ENCODE data around the gene TIPRL. TPM values are rescaled to one million over a fixed set of nuclear protein-coding genes. Genes with fewer than 3 reads are reported as not detected.

The TIPRL gene
- total and polyA plus RNA-seq, 9 of the 15 experiments (the other 6 are each of a cell fraction or from before 2014, with no cell fraction given): 41.4 to 90.2 (median 69.9) TPM

DNA sequence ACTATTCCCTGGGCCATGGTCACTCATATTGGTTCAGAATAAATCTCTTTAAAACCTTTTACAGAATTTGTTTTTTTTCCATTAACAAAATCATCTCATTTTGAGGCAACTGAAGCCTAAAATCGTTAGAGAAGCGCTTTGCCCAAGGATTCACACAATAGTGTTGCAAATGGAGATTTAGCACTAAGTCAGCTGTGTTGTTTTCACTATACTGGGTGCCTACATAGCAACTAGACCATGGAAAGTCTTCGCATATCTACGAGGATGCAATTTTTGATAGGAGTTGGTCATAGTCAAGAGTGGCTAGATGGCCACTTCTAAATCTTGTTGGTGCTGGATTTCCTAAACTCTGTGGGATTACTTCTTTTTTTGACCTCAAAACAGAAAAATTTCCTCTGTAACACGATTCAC, 530 bp upstream of the TIPRL start (continued):
- TF ChIP-seq, protein P1, sequence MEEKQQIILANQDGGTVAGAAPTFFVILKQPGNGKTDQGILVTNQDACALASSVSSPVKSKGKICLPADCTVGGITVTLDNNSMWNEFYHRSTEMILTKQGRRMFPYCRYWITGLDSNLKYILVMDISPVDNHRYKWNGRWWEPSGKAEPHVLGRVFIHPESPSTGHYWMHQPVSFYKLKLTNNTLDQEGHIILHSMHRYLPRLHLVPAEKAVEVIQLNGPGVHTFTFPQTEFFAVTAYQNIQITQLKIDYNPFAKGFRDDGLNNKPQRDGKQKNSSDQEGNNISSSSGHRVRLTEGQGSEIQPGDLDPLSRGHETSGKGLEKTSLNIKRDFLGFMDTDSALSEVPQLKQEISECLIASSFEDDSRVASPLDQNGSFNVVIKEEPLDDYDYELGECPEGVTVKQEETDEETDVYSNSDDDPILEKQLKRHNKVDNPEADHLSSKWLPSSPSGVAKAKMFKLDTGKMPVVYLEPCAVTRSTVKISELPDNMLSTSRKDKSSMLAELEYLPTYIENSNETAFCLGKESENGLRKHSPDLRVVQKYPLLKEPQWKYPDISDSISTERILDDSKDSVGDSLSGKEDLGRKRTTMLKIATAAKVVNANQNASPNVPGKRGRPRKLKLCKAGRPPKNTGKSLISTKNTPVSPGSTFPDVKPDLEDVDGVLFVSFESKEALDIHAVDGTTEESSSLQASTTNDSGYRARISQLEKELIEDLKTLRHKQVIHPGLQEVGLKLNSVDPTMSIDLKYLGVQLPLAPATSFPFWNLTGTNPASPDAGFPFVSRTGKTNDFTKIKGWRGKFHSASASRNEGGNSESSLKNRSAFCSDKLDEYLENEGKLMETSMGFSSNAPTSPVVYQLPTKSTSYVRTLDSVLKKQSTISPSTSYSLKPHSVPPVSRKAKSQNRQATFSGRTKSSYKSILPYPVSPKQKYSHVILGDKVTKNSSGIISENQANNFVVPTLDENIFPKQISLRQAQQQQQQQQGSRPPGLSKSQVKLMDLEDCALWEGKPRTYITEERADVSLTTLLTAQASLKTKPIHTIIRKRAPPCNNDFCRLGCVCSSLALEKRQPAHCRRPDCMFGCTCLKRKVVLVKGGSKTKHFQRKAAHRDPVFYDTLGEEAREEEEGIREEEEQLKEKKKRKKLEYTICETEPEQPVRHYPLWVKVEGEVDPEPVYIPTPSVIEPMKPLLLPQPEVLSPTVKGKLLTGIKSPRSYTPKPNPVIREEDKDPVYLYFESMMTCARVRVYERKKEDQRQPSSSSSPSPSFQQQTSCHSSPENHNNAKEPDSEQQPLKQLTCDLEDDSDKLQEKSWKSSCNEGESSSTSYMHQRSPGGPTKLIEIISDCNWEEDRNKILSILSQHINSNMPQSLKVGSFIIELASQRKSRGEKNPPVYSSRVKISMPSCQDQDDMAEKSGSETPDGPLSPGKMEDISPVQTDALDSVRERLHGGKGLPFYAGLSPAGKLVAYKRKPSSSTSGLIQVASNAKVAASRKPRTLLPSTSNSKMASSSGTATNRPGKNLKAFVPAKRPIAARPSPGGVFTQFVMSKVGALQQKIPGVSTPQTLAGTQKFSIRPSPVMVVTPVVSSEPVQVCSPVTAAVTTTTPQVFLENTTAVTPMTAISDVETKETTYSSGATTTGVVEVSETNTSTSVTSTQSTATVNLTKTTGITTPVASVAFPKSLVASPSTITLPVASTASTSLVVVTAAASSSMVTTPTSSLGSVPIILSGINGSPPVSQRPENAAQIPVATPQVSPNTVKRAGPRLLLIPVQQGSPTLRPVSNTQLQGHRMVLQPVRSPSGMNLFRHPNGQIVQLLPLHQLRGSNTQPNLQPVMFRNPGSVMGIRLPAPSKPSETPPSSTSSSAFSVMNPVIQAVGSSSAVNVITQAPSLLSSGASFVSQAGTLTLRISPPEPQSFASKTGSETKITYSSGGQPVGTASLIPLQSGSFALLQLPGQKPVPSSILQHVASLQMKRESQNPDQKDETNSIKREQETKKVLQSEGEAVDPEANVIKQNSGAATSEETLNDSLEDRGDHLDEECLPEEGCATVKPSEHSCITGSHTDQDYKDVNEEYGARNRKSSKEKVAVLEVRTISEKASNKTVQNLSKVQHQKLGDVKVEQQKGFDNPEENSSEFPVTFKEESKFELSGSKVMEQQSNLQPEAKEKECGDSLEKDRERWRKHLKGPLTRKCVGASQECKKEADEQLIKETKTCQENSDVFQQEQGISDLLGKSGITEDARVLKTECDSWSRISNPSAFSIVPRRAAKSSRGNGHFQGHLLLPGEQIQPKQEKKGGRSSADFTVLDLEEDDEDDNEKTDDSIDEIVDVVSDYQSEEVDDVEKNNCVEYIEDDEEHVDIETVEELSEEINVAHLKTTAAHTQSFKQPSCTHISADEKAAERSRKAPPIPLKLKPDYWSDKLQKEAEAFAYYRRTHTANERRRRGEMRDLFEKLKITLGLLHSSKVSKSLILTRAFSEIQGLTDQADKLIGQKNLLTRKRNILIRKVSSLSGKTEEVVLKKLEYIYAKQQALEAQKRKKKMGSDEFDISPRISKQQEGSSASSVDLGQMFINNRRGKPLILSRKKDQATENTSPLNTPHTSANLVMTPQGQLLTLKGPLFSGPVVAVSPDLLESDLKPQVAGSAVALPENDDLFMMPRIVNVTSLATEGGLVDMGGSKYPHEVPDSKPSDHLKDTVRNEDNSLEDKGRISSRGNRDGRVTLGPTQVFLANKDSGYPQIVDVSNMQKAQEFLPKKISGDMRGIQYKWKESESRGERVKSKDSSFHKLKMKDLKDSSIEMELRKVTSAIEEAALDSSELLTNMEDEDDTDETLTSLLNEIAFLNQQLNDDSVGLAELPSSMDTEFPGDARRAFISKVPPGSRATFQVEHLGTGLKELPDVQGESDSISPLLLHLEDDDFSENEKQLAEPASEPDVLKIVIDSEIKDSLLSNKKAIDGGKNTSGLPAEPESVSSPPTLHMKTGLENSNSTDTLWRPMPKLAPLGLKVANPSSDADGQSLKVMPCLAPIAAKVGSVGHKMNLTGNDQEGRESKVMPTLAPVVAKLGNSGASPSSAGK (IDR thresholded peaks at IDR 0.05): peak; percentile 31; the same call in 1 of the 2 replicates
- TF ChIP-seq, protein P2, sequence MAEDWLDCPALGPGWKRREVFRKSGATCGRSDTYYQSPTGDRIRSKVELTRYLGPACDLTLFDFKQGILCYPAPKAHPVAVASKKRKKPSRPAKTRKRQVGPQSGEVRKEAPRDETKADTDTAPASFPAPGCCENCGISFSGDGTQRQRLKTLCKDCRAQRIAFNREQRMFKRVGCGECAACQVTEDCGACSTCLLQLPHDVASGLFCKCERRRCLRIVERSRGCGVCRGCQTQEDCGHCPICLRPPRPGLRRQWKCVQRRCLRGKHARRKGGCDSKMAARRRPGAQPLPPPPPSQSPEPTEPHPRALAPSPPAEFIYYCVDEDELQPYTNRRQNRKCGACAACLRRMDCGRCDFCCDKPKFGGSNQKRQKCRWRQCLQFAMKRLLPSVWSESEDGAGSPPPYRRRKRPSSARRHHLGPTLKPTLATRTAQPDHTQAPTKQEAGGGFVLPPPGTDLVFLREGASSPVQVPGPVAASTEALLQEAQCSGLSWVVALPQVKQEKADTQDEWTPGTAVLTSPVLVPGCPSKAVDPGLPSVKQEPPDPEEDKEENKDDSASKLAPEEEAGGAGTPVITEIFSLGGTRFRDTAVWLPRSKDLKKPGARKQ (CRISPR knock-in tag; IDR thresholded peaks at IDR 0.05): peak; percentile 88
- TF ChIP-seq GABPB2 (CRISPR knock-in tag; conservative IDR thresholded peaks at IDR 0.05): 0 out of 2 replicates have a peak, but pooled peaks have one; percentile 4
- 0 out of 2 replicates have a peak, but pooled peaks have one; percentile 35 for TF ChIP-seq MECOM (CRISPR knock-in tag; IDR thresholded peaks at IDR 0.05)
- 0 out of 2 replicates have a peak, but pooled peaks have one; percentile 39 for TF ChIP-seq KLF10 (CRISPR knock-in tag; IDR thresholded peaks at IDR 0.05)
- TF ChIP-seq, protein P3, sequence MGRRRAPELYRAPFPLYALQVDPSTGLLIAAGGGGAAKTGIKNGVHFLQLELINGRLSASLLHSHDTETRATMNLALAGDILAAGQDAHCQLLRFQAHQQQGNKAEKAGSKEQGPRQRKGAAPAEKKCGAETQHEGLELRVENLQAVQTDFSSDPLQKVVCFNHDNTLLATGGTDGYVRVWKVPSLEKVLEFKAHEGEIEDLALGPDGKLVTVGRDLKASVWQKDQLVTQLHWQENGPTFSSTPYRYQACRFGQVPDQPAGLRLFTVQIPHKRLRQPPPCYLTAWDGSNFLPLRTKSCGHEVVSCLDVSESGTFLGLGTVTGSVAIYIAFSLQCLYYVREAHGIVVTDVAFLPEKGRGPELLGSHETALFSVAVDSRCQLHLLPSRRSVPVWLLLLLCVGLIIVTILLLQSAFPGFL (CRISPR knock-in tag; IDR thresholded peaks at IDR 0.05): peak; percentile 84
- TF ChIP-seq, protein P4, sequence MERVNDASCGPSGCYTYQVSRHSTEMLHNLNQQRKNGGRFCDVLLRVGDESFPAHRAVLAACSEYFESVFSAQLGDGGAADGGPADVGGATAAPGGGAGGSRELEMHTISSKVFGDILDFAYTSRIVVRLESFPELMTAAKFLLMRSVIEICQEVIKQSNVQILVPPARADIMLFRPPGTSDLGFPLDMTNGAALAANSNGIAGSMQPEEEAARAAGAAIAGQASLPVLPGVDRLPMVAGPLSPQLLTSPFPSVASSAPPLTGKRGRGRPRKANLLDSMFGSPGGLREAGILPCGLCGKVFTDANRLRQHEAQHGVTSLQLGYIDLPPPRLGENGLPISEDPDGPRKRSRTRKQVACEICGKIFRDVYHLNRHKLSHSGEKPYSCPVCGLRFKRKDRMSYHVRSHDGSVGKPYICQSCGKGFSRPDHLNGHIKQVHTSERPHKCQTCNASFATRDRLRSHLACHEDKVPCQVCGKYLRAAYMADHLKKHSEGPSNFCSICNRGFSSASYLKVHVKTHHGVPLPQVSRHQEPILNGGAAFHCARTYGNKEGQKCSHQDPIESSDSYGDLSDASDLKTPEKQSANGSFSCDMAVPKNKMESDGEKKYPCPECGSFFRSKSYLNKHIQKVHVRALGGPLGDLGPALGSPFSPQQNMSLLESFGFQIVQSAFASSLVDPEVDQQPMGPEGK (CRISPR knock-in tag; IDR thresholded peaks at IDR 0.05; ENCODE audit: borderline replicate concordance): no peak
